ENCODE measurements around the gene PPARA. TPM values are rescaled to one million over a fixed set of nuclear protein-coding genes. Genes with fewer than 3 reads are reported as not detected.

The PPARA gene
- total RNA-seq, 1 donor from 2014 or later, result 23.0 TPM

DNA sequence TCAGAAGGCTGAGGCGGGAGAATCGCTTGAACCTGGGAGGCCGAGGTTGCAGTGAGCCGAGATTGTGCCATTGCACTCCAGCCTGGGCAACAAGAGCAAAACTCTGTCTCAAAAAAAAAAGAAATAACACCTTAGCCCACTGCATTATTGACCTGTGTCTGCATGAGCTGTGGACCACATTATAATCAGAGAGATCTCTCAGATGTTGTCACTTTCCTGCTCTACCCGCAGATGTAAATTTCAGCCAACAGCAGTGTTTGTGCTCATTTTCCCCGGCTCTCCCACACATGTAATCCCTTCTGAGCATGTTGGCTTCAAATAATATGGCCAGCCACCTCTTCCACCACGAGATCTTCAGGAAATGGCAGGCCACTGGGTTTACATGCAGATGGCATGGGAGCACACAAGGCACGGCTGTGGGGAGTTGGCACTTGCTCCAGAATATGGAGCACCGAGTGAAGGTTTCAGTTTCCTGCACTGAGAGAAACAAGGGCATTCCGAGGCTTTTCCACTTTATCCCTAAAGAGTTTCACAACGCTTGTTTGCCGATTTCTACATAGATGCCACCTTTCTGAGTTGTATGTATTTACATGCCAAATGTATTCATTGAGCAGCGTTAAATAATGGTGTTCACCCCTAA lies 80.1 kb downstream of the PPARA start:
- POLR2A ChIA-PET, result no interaction called here
- TF ChIP-seq, protein P1, sequence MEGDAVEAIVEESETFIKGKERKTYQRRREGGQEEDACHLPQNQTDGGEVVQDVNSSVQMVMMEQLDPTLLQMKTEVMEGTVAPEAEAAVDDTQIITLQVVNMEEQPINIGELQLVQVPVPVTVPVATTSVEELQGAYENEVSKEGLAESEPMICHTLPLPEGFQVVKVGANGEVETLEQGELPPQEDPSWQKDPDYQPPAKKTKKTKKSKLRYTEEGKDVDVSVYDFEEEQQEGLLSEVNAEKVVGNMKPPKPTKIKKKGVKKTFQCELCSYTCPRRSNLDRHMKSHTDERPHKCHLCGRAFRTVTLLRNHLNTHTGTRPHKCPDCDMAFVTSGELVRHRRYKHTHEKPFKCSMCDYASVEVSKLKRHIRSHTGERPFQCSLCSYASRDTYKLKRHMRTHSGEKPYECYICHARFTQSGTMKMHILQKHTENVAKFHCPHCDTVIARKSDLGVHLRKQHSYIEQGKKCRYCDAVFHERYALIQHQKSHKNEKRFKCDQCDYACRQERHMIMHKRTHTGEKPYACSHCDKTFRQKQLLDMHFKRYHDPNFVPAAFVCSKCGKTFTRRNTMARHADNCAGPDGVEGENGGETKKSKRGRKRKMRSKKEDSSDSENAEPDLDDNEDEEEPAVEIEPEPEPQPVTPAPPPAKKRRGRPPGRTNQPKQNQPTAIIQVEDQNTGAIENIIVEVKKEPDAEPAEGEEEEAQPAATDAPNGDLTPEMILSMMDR (IDR thresholded peaks at IDR 0.05), result no peak
- Mint-ChIP-seq H3K4me1 (peaks cover 1% of the 10 kb centered on the region), H3K27ac (no peak overlapping the region), H3K36me3 (ENCODE audit: low read depth) (peaks cover 19% of the 10 kb centered on the region), H3K4me3 (no peak overlapping the region), H3K9me3 (no peaks in the 10 kb centered on the region), H3K27me3 (no peaks in the 10 kb centered on the region)
- CTCF ChIA-PET, result no interaction called here
- intact Hi-C loops (cut with micrococcal nuclease), result no loop called here
- ATAC-seq (ENCODE audit: low read depth) (no peak), DNase-seq (no peak)

DNA sequence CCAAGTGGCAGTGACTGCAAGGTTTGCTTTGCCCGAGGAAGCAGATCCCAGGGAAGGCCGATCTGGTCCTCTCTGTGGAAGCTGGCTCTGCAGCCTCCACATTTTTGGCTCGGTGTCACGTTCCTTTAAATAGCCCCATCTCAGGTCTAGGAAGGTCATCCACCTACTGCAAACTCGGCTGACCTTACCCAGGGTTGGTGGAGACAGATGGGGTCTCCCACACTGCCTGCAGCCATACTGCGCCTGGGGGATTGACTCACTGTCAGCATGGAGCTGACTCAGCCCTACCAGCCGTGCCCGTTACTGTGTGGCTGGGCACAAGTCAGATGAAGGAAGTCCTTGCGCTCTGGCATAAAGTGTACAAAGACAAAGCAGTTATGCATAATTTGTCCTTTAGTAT lies 82.9 kb downstream of the PPARA start:
- no peaks in the 10 kb centered on the region for H3K9me3 Mint-ChIP-seq
- CTCF ChIA-PET, result no interaction called here
- no peaks in the 10 kb centered on the region for H3K27me3 Mint-ChIP-seq
- DNase-seq (no peak), ATAC-seq (ENCODE audit: low read depth) (peak; percentile 47)
- TF ChIP-seq, protein P1 (IDR thresholded peaks at IDR 0.05), result no peak
- intact Hi-C loops (cut with micrococcal nuclease), result no loop called here
- POLR2A ChIA-PET, result no interaction called here
- H3K4me1 Mint-ChIP-seq, result peaks cover 1% of the 10 kb centered on the region
- H3K36me3 Mint-ChIP-seq (ENCODE audit: low read depth), result peaks cover 32% of the 10 kb centered on the region
- H3K4me3 Mint-ChIP-seq, result no peak overlapping the region
- H3K27ac Mint-ChIP-seq, result no peak overlapping the region

DNA sequence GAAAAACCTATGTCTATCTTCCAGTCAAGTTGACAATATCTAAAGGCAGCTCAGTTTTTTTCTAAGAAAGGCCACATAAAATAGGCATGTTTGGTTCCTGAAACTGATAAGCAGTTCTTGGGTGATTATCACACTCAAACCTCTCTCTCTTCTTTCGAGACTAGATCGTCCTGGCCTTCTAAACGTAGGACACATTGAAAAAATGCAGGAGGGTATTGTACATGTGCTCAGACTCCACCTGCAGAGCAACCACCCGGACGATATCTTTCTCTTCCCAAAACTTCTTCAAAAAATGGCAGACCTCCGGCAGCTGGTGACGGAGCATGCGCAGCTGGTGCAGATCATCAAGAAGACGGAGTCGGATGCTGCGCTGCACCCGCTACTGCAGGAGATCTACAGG lies 84.6 kb downstream of the PPARA start:
- ATAC-seq (ENCODE audit: low read depth) (no peak), DNase-seq (no peak)
- Mint-ChIP-seq H3K4me1 (peaks cover 12% of the 10 kb centered on the region), H3K9me3 (no peaks in the 10 kb centered on the region), H3K36me3 (ENCODE audit: low read depth) (peaks cover 32% of the 10 kb centered on the region), H3K4me3 (no peak overlapping the region), H3K27ac (no peak overlapping the region), H3K27me3 (no peaks in the 10 kb centered on the region)
- CTCF ChIA-PET, result no interaction called here
- intact Hi-C loops (cut with micrococcal nuclease), result no loop called here
- TF ChIP-seq, protein P1 (IDR thresholded peaks at IDR 0.05), result no peak
- POLR2A ChIA-PET, result no interaction called here

DNA sequence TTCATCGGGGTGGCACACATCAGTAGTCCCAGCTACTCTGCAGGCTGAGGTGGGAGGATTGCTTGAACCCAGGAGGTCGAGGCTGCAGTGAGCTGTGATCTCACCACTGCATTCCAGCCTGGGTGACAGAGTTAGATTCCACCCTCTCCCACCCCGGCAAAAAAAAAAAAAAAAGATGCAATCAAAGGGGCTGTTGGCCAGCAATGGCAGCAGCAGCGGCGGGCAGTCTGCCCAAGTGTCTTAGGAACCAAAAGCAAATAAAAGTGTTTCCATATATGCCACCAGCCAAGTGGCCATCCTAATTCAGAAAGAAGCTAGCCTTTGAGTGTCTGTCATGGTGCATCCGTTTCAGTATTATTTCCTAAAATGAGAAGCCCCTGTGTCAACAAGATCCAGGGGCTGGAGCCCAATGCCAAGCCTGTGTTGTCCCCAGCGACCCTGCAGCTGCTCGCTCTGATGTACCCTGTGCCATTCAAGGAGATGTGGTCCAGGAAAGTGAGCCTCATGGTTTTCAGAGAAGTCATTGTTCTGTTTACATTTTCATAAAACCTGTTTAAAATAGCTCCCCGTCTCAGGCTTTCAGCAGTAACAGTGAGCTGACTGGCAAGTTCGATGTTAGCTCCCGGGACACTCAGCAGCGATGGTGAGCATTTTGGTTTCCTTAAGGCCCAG lies 87.3 kb downstream of the PPARA start:
- TF ChIP-seq, protein P1 (IDR thresholded peaks at IDR 0.05), result no peak
- CTCF ChIA-PET, result no interaction called here
- DNase-seq (no peak), ATAC-seq (ENCODE audit: low read depth) (no peak)
- H3K27ac Mint-ChIP-seq, result no peak overlapping the region
- H3K4me1 Mint-ChIP-seq, result peaks cover 23% of the 10 kb centered on the region
- H3K27me3 Mint-ChIP-seq, result no peaks in the 10 kb centered on the region
- H3K9me3 Mint-ChIP-seq, result no peaks in the 10 kb centered on the region
- intact Hi-C loops (cut with micrococcal nuclease), result no loop called here
- no peak overlapping the region for H3K4me3 Mint-ChIP-seq
- POLR2A ChIA-PET, result no interaction called here
- peaks cover 26% of the 10 kb centered on the region for H3K36me3 Mint-ChIP-seq (ENCODE audit: low read depth)

DNA sequence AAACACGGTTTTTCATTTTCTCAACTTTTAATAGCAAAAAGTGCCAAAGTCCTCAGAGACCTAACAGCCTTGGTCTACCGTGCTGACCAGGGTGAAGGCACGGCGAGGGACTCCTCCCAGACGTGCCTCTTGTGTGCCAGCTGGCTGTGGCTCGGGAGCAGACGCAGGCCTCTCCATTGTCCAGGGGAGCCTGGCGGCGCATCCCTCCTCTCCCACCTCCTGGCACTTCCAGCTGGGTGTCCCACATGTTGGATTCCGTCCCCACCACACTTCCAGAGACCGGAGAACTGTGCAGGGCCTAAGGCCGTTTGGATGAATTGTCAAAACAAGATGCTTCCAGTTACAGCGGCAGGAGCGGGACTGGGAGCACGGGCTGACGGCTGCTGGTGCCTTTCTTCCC lies 88.2 kb downstream of the PPARA start:
- intact Hi-C loops (cut with micrococcal nuclease), result no loop called here
- no peak for DNase-seq
- TF ChIP-seq, protein P1 (IDR thresholded peaks at IDR 0.05), result no peak
- Mint-ChIP-seq H3K27me3 (no peaks in the 10 kb centered on the region), H3K4me3 (no peak overlapping the region), H3K27ac (no peak overlapping the region), H3K4me1 (peaks cover 21% of the 10 kb centered on the region), H3K36me3 (ENCODE audit: low read depth) (peaks cover 28% of the 10 kb centered on the region), H3K9me3 (no peaks in the 10 kb centered on the region)
- POLR2A ChIA-PET, result no interaction called here
- ATAC-seq (ENCODE audit: low read depth), result no peak
- CTCF ChIA-PET, result no interaction called here

Measured in activated B cell treated with CpG ODN at 0.5 μM for 24 hours (primary cell).